ENCODE measurements around the gene COA3. TPM values are rescaled to one million over a fixed set of nuclear protein-coding genes. Genes with fewer than 3 reads are reported as not detected.

COA3 gene
- polyA plus RNA-seq, 1 of the 3 experiments (the other 2 are of a cell fraction), result 103 TPM

DNA sequence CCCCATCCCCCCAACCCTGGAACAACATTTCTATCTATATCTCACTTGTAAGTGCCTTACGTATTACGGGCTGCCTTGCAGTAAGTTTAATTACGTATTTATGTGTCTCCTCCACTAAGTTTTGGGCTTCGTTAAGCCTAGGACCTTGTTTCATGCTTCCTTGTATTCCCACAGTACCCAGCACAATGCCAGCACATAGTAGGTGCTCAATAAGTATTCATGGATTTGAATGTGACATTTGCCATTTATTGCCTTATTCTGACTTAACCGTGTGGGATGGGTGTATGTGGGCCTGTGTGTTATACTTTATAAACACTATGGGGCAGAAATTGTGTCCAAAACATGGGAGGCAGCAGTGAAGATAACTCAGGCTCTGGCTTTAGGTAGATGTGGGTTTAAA lies 6.0 kb downstream of the COA3 start (continued):
- TF ChIP-seq CTCF (IDR thresholded peaks at IDR 0.05) (no peak), SMC3 (IDR thresholded peaks at IDR 0.05; ENCODE audit: low read depth, low read length) (no peak), CHD2 (IDR thresholded peaks at IDR 0.05; ENCODE audit: low read length, partially characterized antibody) (no peak), JUND (IDR thresholded peaks at IDR 0.05) (no peak), TEAD4 (IDR thresholded peaks at IDR 0.05; ENCODE audit: borderline replicate concordance, insufficient read depth) (no peak)

DNA sequence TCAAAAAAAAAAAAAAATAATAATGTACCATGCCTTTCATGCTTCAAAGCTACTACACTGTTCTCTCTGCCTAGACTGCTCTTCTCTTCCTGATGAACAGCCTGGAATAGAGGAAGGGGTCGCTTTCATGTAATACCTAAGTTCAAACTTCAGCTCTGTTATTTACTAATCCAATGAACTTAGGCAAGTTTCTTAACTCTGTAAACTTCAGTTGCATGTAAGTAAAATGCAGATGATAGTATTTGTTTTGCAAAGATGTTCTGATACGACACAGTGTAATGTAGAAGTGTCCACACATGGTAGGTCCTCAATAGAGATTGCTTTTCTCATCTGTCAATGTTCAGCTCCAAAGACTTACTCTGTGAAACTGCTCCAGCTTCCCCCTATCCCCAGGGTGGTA lies 6.6 kb downstream of the COA3 start:
- Histone ChIP-seq H3K4me2 (no peak overlapping the region), H3K79me2 (ENCODE audit: insufficient read depth) (peaks cover 4% of the 10 kb centered on the region; the same call in 1 of the 2 replicates), H3K4me1 (ENCODE audit: control insufficient read depth in 1 of 2, insufficient read depth in 2 of 2, low read depth in 1 of 2, low read length in 1 of 2) (peaks cover 0 to 2% of the 10 kb centered on the region in 2 experiments; a peak in 1 of 4 replicates), H2AFZ (ENCODE audit: low read depth) (no peak overlapping the region), H4K20me1 (ENCODE audit: insufficient read depth) (no peaks in the 10 kb centered on the region), H3K4me3 (ENCODE audit: low read depth in 2 of 2, low read length in 1 of 2) (no peak overlapping the region), H3K9me3 (no peaks in the 10 kb centered on the region), H3K9ac (no peak overlapping the region), H3F3A (replicated peaks; ENCODE audit: insufficient read depth) (peaks cover 24% of the 10 kb centered on the region), H3K27me3 (ENCODE audit: insufficient read depth) (no peaks in the 10 kb centered on the region), H3K36me3 (replicated peaks in 1 of 2; ENCODE audit: control insufficient read depth in 1 of 2, insufficient read depth in 2 of 2, low read length in 1 of 2) (peaks cover 2 to 13% of the 10 kb centered on the region in 2 experiments), H3K9me2 (no peaks in the 10 kb centered on the region), H3K27ac (ENCODE audit: low read depth in 2 of 2, low read length in 1 of 2) (no peak overlapping the region)
- TF ChIP-seq, protein P1, sequence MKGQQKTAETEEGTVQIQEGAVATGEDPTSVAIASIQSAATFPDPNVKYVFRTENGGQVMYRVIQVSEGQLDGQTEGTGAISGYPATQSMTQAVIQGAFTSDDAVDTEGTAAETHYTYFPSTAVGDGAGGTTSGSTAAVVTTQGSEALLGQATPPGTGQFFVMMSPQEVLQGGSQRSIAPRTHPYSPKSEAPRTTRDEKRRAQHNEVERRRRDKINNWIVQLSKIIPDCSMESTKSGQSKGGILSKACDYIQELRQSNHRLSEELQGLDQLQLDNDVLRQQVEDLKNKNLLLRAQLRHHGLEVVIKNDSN (IDR thresholded peaks at IDR 0.05; ENCODE audit: borderline replicate concordance, low read depth), result no peak
- TF ChIP-seq RFX5 (IDR thresholded peaks at IDR 0.05; ENCODE audit: low read length), result no peak
- TF ChIP-seq TAF1 (IDR thresholded peaks at IDR 0.05; ENCODE audit: borderline replicate concordance, low read depth, low read length), result no peak
- no peak for TF ChIP-seq FOXM1 (IDR thresholded peaks at IDR 0.05; ENCODE audit: low read depth)
- no peak for TF ChIP-seq IRF3 (IDR thresholded peaks at IDR 0.05; ENCODE audit: low read depth, low read length)
- no peak for TF ChIP-seq CTCF (IDR thresholded peaks at IDR 0.05)
- no peak for TF ChIP-seq PBX3 (IDR thresholded peaks at IDR 0.05)
- TF ChIP-seq, protein P2, sequence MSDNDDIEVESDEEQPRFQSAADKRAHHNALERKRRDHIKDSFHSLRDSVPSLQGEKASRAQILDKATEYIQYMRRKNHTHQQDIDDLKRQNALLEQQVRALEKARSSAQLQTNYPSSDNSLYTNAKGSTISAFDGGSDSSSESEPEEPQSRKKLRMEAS (IDR thresholded peaks at IDR 0.05; ENCODE audit: low read depth), result no peak
- TF ChIP-seq POLR2AphosphoS5 (IDR thresholded peaks at IDR 0.05; ENCODE audit: low read depth, low read length), result no peak
- TF ChIP-seq, protein P3, sequence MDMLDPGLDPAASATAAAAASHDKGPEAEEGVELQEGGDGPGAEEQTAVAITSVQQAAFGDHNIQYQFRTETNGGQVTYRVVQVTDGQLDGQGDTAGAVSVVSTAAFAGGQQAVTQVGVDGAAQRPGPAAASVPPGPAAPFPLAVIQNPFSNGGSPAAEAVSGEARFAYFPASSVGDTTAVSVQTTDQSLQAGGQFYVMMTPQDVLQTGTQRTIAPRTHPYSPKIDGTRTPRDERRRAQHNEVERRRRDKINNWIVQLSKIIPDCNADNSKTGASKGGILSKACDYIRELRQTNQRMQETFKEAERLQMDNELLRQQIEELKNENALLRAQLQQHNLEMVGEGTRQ (IDR thresholded peaks at IDR 0.05; ENCODE audit: borderline replicate concordance, low read depth, low read length), result no peak
- TF ChIP-seq RAD21 (IDR thresholded peaks at IDR 0.05; ENCODE audit: low read length), result no peak
- no peak for TF ChIP-seq FOXJ3 (CRISPR knock-in tag; IDR thresholded peaks at IDR 0.05)
- TF ChIP-seq, protein P4, sequence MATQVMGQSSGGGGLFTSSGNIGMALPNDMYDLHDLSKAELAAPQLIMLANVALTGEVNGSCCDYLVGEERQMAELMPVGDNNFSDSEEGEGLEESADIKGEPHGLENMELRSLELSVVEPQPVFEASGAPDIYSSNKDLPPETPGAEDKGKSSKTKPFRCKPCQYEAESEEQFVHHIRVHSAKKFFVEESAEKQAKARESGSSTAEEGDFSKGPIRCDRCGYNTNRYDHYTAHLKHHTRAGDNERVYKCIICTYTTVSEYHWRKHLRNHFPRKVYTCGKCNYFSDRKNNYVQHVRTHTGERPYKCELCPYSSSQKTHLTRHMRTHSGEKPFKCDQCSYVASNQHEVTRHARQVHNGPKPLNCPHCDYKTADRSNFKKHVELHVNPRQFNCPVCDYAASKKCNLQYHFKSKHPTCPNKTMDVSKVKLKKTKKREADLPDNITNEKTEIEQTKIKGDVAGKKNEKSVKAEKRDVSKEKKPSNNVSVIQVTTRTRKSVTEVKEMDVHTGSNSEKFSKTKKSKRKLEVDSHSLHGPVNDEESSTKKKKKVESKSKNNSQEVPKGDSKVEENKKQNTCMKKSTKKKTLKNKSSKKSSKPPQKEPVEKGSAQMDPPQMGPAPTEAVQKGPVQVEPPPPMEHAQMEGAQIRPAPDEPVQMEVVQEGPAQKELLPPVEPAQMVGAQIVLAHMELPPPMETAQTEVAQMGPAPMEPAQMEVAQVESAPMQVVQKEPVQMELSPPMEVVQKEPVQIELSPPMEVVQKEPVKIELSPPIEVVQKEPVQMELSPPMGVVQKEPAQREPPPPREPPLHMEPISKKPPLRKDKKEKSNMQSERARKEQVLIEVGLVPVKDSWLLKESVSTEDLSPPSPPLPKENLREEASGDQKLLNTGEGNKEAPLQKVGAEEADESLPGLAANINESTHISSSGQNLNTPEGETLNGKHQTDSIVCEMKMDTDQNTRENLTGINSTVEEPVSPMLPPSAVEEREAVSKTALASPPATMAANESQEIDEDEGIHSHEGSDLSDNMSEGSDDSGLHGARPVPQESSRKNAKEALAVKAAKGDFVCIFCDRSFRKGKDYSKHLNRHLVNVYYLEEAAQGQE (IDR thresholded peaks at IDR 0.05; ENCODE audit: low read depth, low read length), result no peak
- no peak for DNase-seq
- 67% methylated on average over 2 of the region's 2 CpGs for WGBS (ENCODE audit: low lambda C conversion rate)
- CTCF ChIA-PET, result interaction anchor here (3.0 kb wide), 1 partner anchor 28 kb away, joined by 7 read pairs; no protein-coding TSS in a partner anchor
- POLR2A ChIA-PET, result no interaction called here

Data from SK-N-SH (cell line).